ENCODE data around the gene SHROOM1. TPM values are rescaled to one million over a fixed set of nuclear protein-coding genes. Genes with fewer than 3 reads are reported as not detected.

SHROOM1 gene
- total and polyA plus RNA-seq, 2 of the 8 experiments (the other 6 are each of a cell fraction or from before 2014, with no cell fraction given): 3.9 to 5.2 TPM

DNA sequence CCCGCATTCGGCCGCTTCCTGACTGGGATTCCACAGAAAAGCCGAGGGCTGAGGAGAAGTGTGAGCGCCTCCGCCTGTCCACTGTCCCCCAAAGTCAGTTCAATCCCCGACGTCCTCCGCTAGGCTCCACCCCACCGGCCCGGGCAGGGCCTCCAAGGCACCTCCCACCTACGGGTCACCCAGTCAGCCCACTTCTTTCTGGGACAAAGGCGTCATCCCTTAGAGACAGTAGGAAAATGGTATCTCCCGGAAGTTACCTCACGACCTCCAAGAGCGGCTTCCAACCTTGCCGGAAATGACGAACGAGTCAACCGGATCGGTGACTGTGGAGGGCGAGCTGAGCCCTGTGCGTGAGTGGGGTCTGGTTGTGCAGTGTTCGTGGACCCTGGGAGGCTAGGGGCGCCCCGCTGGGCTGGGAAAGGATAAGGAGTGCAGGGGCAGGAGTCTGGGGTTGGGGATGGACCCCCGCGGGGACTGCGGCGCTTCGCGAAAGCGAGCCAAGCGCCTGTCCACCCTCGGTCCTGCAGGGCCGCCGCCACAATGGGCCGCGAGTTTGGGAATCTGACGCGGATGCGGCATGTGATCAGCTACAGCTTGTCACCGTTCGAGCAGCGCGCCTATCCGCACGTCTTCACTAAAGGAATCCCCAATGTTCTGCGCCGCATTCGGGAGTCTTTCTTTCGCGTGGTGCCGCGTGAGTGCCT lies 36.0 kb upstream of the SHROOM1 start, which contains the start of the genes GDF9 and UQCRQ (continued):
- TF ChIP-seq KDM5A (IDR thresholded peaks at IDR 0.05; ENCODE audit: low read length): 0 out of 2 replicates have a peak, but pooled peaks have one; percentile 40
- peak; percentile 24; the same call in 1 of the 2 replicates for TF ChIP-seq USF2 (IDR thresholded peaks at IDR 0.05; ENCODE audit: low read length)
- 0 out of 2 replicates have a peak, but pooled peaks have one; percentile 19 for TF ChIP-seq SIX5 (IDR thresholded peaks at IDR 0.05; ENCODE audit: low read depth, low read length)
- peak; percentile 96 for TF ChIP-seq CREB1 (IDR thresholded peaks at IDR 0.05)
- peak; percentile 82 for TF ChIP-seq SP1 (IDR thresholded peaks at IDR 0.05; ENCODE audit: low read depth, low read length)
- TF ChIP-seq CHD1 (IDR thresholded peaks at IDR 0.05; ENCODE audit: low read depth, low read length): peak; percentile 91
- peak; percentile 39; the same call in 1 of the 2 replicates for TF ChIP-seq EGR1 (IDR thresholded peaks at IDR 0.05; ENCODE audit: borderline replicate concordance, low read depth, low read length)
- peak; percentile 61 to 70 for TF ChIP-seq RAD21 (IDR thresholded peaks at IDR 0.05 in 1 of 2, conservative IDR thresholded peaks at IDR 0.05 in 1 of 2; ENCODE audit: low read depth in 2 of 2, low read length in 2 of 2)
- peak; percentile 83 for TF ChIP-seq TAF1 (IDR thresholded peaks at IDR 0.05; ENCODE audit: low read depth, low read length)
- TF ChIP-seq RXRA (IDR thresholded peaks at IDR 0.05; ENCODE audit: insufficient read depth, low read depth, low read length): no peak
- no peak for TF ChIP-seq TAF7 (optimal IDR thresholded peaks at IDR 0.05; ENCODE audit: borderline replicate concordance, low read depth, low read length)
- TF ChIP-seq SP2 (IDR thresholded peaks at IDR 0.05; ENCODE audit: low read length): no peak
- no peak for TF ChIP-seq POU5F1 (IDR thresholded peaks at IDR 0.05; ENCODE audit: low read depth, low read length)
- TF ChIP-seq KDM1A (IDR thresholded peaks at IDR 0.05; ENCODE audit: borderline replicate concordance, low read length): no peak

Data from H1 (cell line).